NCI-H2171 (cell line): ENCODE measurements around the gene F13A1.
"Not testable (repeated sequence)": the region's sequence is repeated elsewhere in the genome, so short reads cannot be mapped to it uniquely, and the experiment has no call there.

Experiments used
- DNase-seq: peaks from one replicate; lab custom pipeline; 2025; lab: John Stamatoyannopoulos, UW

Gene F13A1

DNA sequence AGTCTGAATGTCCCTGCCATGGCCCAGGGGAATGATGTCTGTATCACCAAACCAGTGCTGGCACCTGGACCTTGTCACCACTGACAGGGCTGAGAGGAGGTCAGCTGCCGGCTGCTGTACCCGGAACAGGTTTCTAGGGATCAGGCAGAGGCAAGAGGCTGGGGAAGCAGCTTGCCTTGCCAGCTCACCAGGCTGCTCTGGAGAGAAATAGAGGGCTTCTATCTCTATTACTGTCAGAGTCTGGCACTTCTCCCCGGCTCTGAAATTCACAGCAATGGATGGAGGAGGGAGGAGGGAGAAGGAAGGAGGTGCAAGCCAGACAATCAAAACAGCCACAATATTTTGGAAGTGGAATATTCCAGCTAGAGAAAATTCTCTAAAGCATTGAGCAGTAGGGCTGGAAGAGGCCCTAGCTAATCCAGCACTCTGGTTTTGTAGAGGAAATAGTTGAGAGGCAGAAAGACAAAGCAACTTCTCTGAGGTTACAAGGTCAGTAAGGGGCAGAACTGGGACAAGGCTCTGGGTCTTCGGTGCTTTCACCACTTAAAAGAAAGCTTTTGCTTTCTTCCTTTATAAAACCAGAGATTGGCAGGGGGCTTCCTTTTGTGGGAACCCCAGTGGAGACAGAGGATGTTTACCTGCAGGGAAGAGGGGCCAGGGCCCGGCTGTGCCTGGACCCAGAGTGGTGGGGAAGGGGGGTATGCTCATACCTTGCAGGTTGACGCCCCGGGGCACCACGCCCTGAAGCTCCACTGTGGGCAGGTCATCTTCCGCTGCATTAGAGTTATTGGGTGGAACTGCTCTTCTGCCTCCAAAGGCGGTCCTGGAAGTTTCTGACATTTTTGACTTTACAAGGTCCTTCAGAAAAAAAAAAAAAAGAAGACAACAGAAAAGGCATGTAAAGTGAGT, 2.4 kb downstream of the F13A1 start:
- DNase-seq: no peak

DNA sequence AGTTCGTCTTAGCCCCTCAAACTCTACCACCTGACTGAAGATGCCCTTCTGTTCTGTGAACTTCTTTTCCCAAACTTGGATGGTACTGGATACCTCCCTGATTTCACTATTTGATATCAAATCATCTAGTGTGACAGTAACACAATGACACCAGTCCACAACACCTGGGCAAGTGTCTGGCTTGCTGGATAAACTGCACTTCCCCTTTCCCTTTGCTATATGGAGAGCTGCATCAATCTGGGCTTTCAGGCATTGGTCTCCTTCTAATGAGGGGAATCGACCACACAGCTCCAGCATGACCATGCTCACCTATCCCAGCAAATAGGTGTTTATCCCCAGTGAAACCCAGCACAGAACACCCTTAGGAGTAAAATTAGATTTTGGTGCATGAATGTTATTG, 3.1 kb downstream of the F13A1 start:
- no peak for DNase-seq

DNA sequence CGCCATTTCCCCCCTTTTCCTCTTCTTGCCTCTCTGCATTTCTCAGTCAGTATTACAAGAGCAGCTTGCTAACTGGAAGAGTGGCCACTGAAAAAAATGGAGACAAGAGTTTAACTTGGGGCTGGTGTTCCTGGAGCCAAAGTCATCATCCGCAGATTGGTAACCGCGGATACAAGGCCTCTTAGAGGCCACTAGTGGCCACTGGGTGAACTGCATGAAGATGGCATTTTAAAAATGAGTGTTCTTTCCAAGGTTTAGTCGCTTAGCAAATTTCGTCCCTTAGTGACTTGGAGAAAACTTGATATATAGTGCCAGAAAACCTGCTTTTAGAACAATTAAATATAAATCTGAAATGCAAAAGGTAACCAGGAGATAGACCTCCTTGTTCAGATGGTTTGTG, 4.8 kb downstream of the F13A1 start:
- DNase-seq: peak; percentile 1

DNA sequence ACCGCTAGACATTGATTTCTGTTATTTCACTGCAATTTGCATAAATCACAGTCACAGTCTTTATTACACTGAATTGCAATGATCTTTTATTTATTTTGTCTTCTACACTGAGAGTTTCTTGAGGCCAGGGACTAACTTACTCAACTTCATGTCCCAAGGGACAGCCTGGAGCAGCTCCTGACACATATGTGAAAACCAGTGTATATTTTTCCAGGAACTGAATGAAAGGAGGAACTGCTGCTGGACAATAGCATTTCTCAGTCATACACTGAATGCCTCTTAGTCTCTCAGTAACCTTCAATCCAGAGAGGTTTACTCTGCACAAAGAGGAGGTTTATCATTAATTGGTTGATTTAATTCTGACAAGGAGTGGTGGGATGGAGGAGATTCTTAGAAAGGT, 5.9 kb downstream of the F13A1 start:
- no peak for DNase-seq

DNA sequence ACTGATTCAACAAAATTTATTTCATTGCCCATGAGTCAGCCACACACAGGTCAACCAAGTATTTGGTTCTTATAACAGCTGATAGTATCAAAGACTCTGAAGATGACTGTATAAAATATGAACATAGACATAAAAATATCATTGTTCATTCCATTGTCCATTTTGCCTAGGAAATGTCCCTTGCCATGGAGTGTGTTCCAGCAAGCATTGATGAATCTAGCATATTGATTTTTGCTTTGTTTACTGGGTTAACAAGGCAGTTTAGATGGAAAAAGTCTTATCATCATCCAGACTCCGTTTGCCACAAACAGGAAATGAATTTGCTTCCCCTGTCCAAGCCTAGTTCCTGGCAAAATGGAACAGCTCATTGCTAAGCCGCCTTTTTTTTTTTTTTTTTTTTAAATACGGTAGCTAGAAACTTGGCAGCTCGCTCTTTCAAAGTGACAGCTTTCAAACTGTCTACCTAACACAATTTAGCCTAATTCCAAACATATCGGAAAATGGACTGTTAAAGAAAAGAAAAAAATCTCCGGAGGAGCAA, 7.5 kb downstream of the F13A1 start:
- DNase-seq: no peak

DNA sequence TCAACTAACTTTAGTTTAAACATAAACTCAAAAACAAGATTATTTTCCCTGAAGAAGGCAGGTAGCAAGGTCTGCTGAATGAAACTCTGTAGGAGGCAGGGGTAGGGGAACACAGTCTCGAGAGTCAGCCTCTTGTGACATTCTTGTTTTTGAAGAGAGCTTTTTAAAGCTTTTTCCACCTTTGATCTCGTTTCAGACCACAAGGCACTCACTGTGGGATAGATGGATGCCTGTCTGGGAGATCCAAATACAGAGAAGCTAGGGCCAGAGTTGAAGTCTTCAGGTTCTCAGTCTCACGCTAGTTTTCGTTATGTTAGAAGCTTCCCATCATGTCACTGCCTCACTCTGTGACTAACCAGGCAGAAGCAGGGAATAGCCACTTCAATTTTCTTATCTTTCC, 14.9 kb downstream of the F13A1 start:
- DNase-seq: no peak

DNA sequence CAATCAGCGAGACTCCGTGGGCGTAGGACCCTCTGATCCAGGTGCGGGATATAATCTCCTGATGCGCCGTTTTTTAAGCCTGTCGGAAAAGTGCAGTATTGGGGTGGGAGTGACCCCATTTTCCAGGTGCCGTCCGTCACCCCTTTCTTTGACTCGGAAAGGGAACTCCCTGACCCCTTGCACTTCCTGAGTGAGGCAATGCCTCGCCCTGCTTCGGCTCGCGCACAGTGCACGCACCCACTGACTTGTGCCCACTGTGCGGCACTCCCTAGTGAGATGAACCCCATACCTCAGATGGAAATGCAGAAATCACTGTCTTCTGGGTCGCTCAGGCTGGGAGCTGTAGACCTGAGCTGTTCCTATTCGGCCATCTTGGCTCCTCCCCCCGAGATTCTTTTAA, 20.1 kb downstream of the F13A1 start:
- not testable (repeated sequence) for DNase-seq

DNA sequence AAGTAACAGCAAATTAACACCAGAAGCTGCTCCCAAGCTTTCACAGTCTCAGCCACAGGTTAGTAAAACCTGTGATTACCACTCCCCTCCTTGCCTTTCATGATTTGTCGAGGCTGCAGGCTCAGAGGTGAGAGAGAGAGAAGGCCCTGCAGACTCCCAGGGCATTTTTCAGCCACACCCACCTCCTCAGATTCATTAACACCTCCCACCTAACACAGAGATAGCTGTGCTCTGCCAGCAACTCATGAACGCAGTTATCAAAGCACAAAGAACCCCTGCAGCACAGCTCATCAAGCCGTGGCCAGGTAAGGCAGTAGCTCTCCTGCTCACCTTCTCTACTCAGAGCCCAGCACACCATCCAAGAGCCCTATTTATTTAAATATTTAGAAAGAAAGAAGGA, 27.1 kb downstream of the F13A1 start:
- no peak for DNase-seq

DNA sequence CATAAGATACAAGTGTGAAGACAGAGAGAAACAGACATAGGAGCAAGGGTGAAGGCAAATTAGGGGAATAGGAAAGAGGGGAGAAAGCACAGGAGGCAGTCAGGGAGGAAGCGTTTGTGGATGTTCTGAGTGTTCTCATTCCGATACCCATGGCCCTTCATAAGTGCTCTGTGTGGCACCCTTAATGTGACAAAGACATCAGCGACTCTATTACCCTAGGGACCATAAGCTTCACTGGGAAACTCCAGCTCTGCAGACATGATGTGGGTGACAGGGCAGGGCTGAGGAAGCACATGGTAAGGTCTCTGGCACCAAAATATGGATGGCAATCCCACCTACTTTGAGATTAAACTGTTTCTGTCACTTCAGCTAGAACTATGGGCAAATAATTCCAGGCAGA, 33.0 kb downstream of the F13A1 start:
- DNase-seq: no peak

DNA sequence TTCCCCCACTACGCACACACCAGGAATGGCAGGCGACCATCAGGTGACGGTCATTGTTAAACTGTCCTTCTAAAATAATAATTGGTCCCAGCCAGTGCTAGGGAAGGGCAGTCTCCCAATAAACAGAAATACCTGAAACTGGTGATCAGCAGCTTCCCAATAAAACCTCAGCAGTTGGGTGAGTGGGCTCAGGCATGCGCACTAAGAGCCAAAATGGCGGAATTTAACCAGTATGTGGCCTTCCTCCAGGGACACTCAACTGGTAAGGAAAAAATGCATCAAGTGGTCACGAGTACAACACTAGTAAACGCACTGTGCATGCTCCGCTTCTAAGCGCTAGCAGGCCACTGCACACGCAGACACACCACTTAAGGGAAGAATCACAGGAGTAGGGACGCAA, 34.8 kb downstream of the F13A1 start:
- no peak for DNase-seq

DNA sequence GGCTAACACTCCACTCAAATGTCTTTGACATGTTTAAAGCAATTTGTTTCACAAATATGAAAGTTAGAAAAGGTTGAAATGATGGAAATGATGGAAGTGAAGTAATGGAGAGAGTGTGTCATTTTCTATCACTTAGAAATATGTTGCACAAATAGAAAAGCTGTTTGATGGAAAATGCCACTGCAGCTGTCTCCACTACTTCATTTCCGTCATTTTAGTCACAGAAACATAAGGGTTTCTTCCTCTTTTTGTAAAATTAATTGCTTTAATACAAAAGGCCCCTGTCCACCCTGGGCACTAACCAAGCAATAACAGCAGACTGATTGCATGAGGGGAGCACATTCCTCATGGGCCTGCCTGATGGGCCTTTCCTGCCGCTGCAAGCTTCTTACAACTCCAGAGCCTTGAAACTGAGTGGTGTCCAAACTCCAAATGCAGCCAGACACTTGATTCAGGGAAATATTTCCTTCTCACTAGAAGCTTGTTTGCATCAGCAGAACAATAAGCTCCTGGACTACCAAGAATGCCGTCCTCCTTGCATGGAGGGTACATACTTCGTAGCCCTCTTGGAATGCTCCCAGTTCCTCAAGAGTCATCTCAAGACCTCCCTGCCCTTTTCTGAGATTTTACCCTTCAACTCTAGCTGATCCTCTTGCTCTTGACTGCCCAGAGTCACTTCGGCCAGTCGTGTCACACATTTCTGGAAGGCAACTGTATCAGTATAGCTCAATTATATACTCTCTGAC, 36.1 kb downstream of the F13A1 start:
- DNase-seq: no peak

DNA sequence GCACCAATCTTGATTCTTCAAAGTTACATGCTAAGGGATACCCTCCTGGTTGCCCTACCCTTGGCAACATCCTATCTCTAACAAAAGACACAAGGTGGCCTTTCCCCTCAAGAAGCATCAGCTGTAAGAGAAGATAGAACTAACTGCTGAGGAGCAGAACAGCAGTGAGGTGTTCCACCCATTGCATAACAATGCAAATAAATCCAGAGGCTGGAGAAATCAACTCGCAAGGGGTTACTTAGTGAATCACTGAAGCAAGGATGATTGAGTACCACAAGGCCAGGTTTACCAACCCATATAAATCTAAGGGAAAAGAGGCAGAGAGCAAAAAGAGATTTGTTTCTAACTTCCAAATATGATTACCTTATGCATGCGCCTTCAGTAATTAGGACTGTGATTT, 36.7 kb downstream of the F13A1 start:
- DNase-seq: no peak

DNA sequence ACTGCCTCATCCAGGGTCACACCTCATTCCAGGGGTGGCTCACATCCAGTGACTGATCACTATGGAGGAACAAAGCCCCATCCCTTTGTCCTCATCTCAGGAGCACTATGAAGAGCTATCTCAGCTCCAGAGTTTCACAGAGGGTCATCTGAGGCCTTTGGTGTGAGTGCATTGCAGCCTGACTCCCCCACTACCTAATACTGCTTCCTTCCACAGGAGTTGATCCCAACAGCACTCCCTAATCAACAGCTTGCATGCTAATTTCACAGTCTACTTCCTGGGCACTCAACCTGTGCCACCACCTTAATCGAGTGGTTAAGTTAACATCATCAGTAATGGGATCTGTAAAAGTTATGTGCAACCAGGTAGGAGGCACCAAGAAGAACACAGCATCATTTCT, 37.7 kb downstream of the F13A1 start:
- no peak for DNase-seq

DNA sequence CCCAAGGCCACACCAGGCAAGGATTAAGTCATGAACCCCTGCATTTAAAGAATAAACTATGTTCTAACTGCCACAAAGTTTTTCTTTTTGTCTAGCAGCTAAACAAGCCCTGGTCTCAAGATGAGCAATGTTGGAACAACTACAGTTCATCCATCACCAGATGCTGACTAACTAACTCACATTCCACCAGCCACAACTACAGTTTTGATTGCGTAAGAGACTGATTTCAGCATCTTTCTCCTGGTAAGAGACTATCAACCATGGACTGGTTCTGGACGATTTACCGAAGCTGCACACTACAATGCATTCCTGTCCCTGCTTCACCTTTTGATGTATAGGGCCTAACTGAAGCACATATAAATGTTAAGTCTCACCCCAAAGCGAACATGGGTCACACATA, 43.0 kb downstream of the F13A1 start:
- no peak for DNase-seq

DNA sequence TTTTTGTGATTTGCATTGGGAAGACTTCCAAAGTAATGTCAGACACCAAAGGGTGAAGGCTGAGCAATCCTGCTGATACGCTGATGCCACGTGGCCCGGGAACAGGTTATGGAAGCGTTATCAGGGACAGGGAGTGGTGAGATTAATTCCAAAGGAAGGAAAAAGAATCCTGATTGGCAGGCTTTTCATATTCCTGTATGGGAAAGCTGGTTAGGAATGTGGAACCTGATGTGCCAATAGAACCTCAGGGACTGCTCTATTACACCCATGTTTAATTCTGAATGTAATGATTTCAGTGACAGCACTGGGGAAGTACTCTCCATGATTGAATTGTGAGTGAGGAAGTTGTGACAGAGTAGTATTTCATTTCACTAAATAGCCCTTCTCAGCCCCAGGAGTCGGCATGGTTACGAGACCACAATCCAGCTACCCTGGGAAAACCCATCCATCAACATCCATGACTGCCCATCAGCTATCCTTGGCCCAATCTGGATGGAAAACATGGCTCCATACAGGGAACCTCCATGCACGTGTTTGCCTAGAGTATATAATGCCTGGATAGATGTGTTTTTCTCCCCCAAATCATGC, 49.4 kb downstream of the F13A1 start:
- DNase-seq: no peak

DNA sequence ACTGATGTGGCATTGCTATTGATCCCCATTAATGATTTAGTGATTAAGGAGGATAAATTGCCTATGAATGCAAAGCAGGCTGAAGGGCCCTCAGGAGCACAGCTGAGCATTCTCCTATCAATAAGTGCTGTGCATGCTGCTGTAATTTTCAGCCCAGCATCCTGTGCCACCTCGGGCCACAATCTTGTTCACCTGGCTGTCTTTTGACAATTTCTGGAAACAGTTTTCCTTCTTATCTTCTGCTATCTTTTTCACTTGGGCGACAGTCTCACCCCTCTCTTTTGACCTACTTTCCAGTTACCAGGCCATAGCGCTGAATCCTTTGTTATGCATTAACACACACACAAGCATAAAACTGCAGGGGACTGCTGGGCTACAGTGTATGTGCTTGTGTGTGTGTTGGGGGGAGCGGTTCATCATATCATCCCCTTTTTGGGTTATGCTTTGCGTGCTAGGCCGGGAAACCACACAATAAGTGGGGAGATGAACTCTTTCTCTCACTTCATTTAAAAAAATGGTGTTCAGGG, 60.2 kb downstream of the F13A1 start:
- no peak for DNase-seq

DNA sequence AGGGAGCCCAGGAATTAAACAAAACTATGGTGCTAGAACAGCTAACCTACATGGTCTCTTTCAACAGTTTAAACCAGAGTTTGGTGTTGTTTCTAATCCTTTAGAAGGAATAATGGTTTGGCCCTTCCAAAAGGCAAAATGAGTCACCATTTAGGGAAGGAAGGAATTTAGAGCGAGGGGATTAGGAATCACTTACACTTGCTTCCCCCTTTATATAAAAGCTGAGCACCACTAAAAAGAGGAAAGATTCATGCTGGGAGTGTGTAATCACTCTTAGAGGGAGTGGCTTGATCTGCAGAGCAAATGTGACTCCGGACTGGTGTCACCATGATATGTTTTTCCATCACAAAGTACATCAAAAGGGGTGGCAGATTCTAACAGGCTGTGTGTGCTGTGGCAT, 63.6 kb downstream of the F13A1 start:
- no peak for DNase-seq

DNA sequence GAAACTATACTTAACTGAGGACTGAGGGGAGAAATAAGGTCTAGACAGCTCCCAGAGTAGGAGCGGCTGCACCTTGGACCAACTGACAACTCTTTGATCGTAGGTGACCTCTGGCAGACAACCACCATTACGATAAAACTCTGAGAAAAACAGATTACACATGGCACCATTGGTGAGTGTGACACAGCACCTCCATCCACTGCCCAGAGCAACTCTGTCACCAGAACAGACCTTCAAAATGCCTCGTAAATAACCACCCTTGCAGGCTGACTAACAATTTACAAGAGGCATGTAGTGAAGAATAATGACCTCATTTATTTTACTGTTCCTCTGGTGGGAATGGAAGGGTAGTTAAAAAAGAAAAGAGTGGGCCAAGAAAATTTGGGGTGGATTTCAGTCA, 64.2 kb downstream of the F13A1 start:
- DNase-seq: no peak

DNA sequence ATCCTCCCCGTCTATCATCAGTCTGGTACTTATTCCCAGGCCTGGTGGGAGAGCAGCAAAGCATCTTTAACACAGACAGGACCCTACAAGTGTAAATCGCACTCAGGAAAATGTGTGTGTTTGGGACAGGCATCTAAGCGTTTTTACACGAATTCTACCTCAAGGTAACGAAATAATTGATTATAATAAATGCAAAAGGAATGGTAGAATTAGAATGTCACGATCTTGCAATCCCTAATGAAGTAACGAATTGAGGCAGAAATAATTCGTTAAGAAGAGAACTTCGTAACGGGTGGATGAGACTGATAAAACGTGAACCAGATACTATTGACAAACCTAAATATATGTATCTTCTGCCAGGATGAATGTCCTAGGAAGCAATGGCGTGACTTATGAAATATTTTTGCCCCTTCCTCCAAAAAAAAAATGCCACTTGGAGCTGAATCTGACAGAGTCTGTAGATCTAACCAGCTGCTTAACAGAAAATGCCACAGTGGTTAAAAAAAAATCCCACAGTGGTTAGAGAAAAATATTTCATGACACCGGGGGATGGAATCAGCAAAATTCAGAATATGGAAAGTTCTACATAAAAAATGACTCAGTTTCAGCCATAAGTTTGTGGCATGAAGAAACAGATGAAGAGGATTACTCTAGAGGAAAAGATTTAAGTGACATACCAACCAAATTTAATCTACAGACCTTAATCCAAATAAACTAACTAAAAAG, 68.7 kb downstream of the F13A1 start:
- DNase-seq: no peak

DNA sequence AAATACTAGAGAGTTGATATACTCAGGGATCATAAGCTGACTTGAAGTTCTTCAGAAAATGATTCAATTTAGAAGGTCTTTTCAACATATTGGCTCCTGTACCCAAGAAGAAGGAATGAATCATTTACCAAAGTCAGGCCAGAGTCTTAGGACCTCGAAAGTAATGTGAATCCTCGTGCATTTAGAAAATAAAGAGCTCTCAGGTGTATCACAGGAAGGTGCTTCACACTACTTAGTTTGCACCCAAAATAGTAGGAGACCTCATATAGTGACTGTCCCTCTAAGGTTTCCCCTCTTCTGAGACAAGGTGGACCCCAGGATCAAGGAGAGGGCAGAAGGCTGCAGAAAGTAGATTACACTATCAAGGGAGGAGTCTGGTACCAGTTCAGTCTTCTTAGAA, 71.8 kb downstream of the F13A1 start:
- no peak for DNase-seq

DNA sequence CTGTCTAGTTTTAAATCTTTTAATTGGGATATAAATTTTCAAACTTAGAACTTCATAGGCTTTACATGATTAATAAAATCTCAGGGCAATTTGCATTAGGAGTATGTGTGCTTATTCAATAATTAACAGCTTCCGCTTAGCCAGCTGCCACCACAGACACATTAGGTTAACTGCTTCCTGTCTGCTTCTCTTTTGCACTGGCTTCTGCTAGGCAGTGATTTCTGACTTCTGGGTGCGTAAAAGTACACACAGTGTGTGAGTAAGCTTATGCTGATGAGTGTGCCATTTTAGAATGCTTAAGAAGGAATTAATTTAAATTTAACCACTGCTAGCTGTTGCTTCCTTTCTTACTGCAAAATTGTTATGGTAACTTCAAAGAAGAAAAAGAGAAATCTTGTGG, 73.9 kb downstream of the F13A1 start:
- no peak for DNase-seq

DNA sequence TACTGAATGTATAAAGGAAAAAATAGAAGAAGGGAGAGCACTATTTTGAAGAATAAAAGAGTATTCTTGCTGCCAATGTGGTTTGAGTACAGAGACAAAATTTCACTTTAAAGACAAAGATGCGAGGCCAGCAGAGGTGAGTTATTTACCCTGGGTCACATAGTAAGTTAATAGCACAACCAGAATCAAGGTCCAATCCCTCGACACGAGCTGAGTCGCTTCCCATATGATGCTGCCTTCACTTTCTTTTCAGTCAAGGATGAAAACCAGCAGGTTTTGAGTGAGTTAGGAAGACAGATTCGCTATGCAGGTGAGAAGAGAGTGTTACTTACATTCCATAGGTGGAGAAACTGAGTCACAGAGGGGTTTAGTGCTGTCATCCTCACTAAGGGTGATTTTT, 75.8 kb downstream of the F13A1 start:
- DNase-seq: no peak
